ENCODE results near the gene CDON.
"Not testable (repeated sequence)": the region's sequence is repeated elsewhere in the genome, so short reads cannot be mapped to it uniquely, and the experiment has no call there.

Gene CDON

GRCh38 chr11:126029805-126030204 lies 32.9 kb downstream of the CDON start:
- DNase-seq = no peak
- Histone ChIP-seq H3K27ac (ENCODE audit: low read depth, low read length) (no peak overlapping the region), H3K4ac (ENCODE audit: low read depth, low read length) (no peak overlapping the region), H3K4me2 (ENCODE audit: low read length) (no peak overlapping the region), H4K12ac (ENCODE audit: low read depth, low read length) (no peak overlapping the region), H3K18ac (ENCODE audit: low read length) (no peak overlapping the region), H2BK12ac (ENCODE audit: low read length) (no peak overlapping the region), H3K4me3 (ENCODE audit: low read depth, low read length) (no peak overlapping the region), H2BK120ac (ENCODE audit: insufficient read depth, low read length, poor library complexity) (no peak overlapping the region), H3K27me3 (ENCODE audit: insufficient read depth, low read length) (no peaks in the 10 kb centered on the region), H3K36me3 (ENCODE audit: control insufficient read depth in 1 of 2, insufficient read depth in 2 of 2, low read length in 2 of 2) (peaks cover 0 to 3% of the 10 kb centered on the region in 2 experiments), H3K9me3 (ENCODE audit: insufficient read depth, low read depth, low read length) (no peaks in the 10 kb centered on the region), H2AK5ac (ENCODE audit: low read length) (no peak overlapping the region), H3K79me2 (ENCODE audit: control insufficient read depth, insufficient read depth, low read length, poor library complexity) (peaks cover 3% of the 10 kb centered on the region), H3K9ac (ENCODE audit: low read length) (no peak overlapping the region), H3K4me1 (ENCODE audit: control insufficient read depth in 1 of 2, insufficient read depth in 2 of 2, low read length in 2 of 2) (peaks cover 6 to 10% of the 10 kb centered on the region in 2 experiments), H3K23ac (ENCODE audit: low read length) (no peak overlapping the region), H3K79me1 (ENCODE audit: low read length) (no peaks in the 10 kb centered on the region), H2BK5ac (ENCODE audit: low read depth, low read length, poor library complexity) (no peak overlapping the region), H4K91ac (ENCODE audit: low read depth, low read length) (no peak overlapping the region), H2AFZ (ENCODE audit: insufficient read depth, low read length, poor library complexity) (no peak overlapping the region), H3K14ac (ENCODE audit: low read length) (no peak overlapping the region), H4K8ac (ENCODE audit: low read depth, low read length) (no peak overlapping the region)
- no CpG with 5 or more reads among the region's 2 CpGs for WGBS (ENCODE audit: extremely low coverage, insufficient coverage, insufficient read length)

GRCh38 chr11:126029237-126029636 lies 33.4 kb downstream of the CDON start:
- Histone ChIP-seq H3K79me1 (ENCODE audit: low read length) (no peaks in the 10 kb centered on the region), H2BK5ac (ENCODE audit: low read depth, low read length, poor library complexity) (no peak overlapping the region), H3K27me3 (ENCODE audit: insufficient read depth, low read length) (no peaks in the 10 kb centered on the region), H3K4me2 (ENCODE audit: low read length) (no peak overlapping the region), H3K36me3 (ENCODE audit: control insufficient read depth in 1 of 2, insufficient read depth in 2 of 2, low read length in 2 of 2) (peaks cover 0 to 3% of the 10 kb centered on the region in 2 experiments), H3K9me3 (ENCODE audit: insufficient read depth, low read depth, low read length) (no peaks in the 10 kb centered on the region), H3K79me2 (ENCODE audit: control insufficient read depth, insufficient read depth, low read length, poor library complexity) (peaks cover 3% of the 10 kb centered on the region), H3K9ac (ENCODE audit: low read length) (no peak overlapping the region), H3K4ac (ENCODE audit: low read depth, low read length) (no peak overlapping the region), H3K27ac (ENCODE audit: low read depth, low read length) (no peak overlapping the region), H4K8ac (ENCODE audit: low read depth, low read length) (no peak overlapping the region), H3K23ac (ENCODE audit: low read length) (no peak overlapping the region), H2AK5ac (ENCODE audit: low read length) (no peak overlapping the region), H4K91ac (ENCODE audit: low read depth, low read length) (no peak overlapping the region), H2AFZ (ENCODE audit: insufficient read depth, low read length, poor library complexity) (no peak overlapping the region), H3K4me3 (ENCODE audit: low read depth, low read length) (no peak overlapping the region), H3K18ac (ENCODE audit: low read length) (no peak overlapping the region), H3K14ac (ENCODE audit: low read length) (no peak overlapping the region), H3K4me1 (ENCODE audit: control insufficient read depth in 1 of 2, insufficient read depth in 2 of 2, low read length in 2 of 2) (peaks cover 5 to 10% of the 10 kb centered on the region in 2 experiments), H2BK120ac (ENCODE audit: insufficient read depth, low read length, poor library complexity) (no peak overlapping the region), H2BK12ac (ENCODE audit: low read length) (no peak overlapping the region), H4K12ac (ENCODE audit: low read depth, low read length) (no peak overlapping the region)
- DNase-seq = no peak
- no CpG with 5 or more reads among the region's 4 CpGs for WGBS (ENCODE audit: extremely low coverage, insufficient coverage, insufficient read length)

DNA sequence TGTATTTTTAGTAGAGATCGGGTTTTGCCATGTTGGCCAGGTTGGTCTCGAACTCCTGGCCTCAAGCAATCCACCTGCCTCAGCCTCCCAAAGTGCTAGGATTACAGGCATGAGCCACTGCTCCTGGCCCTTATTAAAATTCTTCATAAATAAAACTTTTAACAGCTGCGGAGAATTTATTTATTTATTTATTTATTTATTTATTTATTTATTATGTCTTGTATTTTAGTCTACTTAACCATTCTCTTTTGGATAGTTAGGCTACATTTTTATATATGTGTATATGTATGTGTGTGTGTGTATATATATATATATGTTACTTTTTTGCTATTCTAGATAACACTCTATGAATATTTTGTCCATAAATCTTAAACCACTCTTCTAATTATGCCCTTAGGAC lies 34.1 kb downstream of the CDON start:
- not testable (repeated sequence) for H3K9ac ChIP-seq (ENCODE audit: low read length); H3K79me2 ChIP-seq (ENCODE audit: control insufficient read depth, insufficient read depth, low read length, poor library complexity); H3K14ac ChIP-seq (ENCODE audit: low read length); H4K12ac ChIP-seq (ENCODE audit: low read depth, low read length); H3K4ac ChIP-seq (ENCODE audit: low read depth, low read length); H3K36me3 ChIP-seq (ENCODE audit: control insufficient read depth in 1 of 2, insufficient read depth in 2 of 2, low read length in 2 of 2); H3K18ac ChIP-seq (ENCODE audit: low read length); H4K91ac ChIP-seq (ENCODE audit: low read depth, low read length); H3K4me3 ChIP-seq (ENCODE audit: low read depth, low read length); H2AK5ac ChIP-seq (ENCODE audit: low read length); H2BK12ac ChIP-seq (ENCODE audit: low read length); H3K27me3 ChIP-seq (ENCODE audit: insufficient read depth, low read length); DNase-seq; H3K27ac ChIP-seq (ENCODE audit: low read depth, low read length); H2BK5ac ChIP-seq (ENCODE audit: low read depth, low read length, poor library complexity); H2BK120ac ChIP-seq (ENCODE audit: insufficient read depth, low read length, poor library complexity); H4K8ac ChIP-seq (ENCODE audit: low read depth, low read length); H3K4me2 ChIP-seq (ENCODE audit: low read length); H3K79me1 ChIP-seq (ENCODE audit: low read length); H2AFZ ChIP-seq (ENCODE audit: insufficient read depth, low read length, poor library complexity); H3K9me3 ChIP-seq (ENCODE audit: insufficient read depth, low read depth, low read length); H3K23ac ChIP-seq (ENCODE audit: low read length)
- peaks cover 2 to 10% of the 10 kb centered on the region in 2 experiments for H3K4me1 ChIP-seq (ENCODE audit: control insufficient read depth in 1 of 2, insufficient read depth in 2 of 2, low read length in 2 of 2)
- WGBS (ENCODE audit: extremely low coverage, insufficient coverage, insufficient read length) = no CpG with 5 or more reads among the region's 3 CpGs

DNA sequence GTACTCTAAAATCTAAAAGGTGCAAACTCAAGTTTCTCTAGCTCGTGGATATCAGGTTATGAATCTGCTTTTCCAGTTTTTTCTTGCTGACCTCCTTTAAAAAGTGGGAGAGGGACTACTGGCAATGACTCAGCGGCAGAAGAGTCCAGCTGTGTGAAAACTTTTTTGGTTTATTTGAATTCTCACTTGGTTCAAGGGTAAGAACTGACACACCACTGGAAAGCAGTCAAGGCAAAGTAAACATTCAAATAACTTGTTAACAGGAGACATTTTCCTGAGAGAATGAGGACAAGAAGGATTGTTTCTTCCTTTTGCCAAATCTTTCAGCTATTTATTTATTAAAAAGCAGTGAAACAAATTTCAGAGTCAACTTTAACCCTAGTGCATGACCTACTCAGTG lies 36.1 kb downstream of the CDON start:
- no peaks in the 10 kb centered on the region for H3K79me1 ChIP-seq (ENCODE audit: low read length)
- H3K9me3 ChIP-seq (ENCODE audit: insufficient read depth, low read depth, low read length) = no peaks in the 10 kb centered on the region
- no peak overlapping the region for H2AFZ ChIP-seq (ENCODE audit: insufficient read depth, low read length, poor library complexity)
- H2AK5ac ChIP-seq (ENCODE audit: low read length) = no peak overlapping the region
- H3K14ac ChIP-seq (ENCODE audit: low read length) = no peak overlapping the region
- H4K8ac ChIP-seq (ENCODE audit: low read depth, low read length) = no peak overlapping the region
- no peak overlapping the region for H2BK120ac ChIP-seq (ENCODE audit: insufficient read depth, low read length, poor library complexity)
- H4K91ac ChIP-seq (ENCODE audit: low read depth, low read length) = no peak overlapping the region
- H3K27me3 ChIP-seq (ENCODE audit: insufficient read depth, low read length) = no peaks in the 10 kb centered on the region
- no peak overlapping the region for H3K4ac ChIP-seq (ENCODE audit: low read depth, low read length)
- H2BK12ac ChIP-seq (ENCODE audit: low read length) = no peak overlapping the region
- no peak for DNase-seq
- H3K27ac ChIP-seq (ENCODE audit: low read depth, low read length) = no peak overlapping the region
- H3K18ac ChIP-seq (ENCODE audit: low read length) = no peak overlapping the region
- H3K36me3 ChIP-seq (ENCODE audit: control insufficient read depth in 1 of 2, insufficient read depth in 2 of 2, low read length in 2 of 2) = peaks cover 3% of the 10 kb centered on the region in 2 experiments
- no peak overlapping the region for H3K4me2 ChIP-seq (ENCODE audit: low read length)
- H3K4me1 ChIP-seq (ENCODE audit: control insufficient read depth in 1 of 2, insufficient read depth in 2 of 2, low read length in 2 of 2) = peaks cover 6 to 10% of the 10 kb centered on the region in 2 experiments
- no peak overlapping the region for H3K4me3 ChIP-seq (ENCODE audit: low read depth, low read length)
- peaks cover 5% of the 10 kb centered on the region for H3K79me2 ChIP-seq (ENCODE audit: control insufficient read depth, insufficient read depth, low read length, poor library complexity)
- WGBS (ENCODE audit: extremely low coverage, insufficient coverage, insufficient read length) = no CpG with 5 or more reads among the region's 2 CpGs
- H4K12ac ChIP-seq (ENCODE audit: low read depth, low read length) = no peak overlapping the region
- H3K23ac ChIP-seq (ENCODE audit: low read length) = no peak overlapping the region
- H3K9ac ChIP-seq (ENCODE audit: low read length) = no peak overlapping the region
- no peak overlapping the region for H2BK5ac ChIP-seq (ENCODE audit: low read depth, low read length, poor library complexity)
